ENCODE data around the gene ULBP1.

ULBP1 gene

GRCh38 chr6:149923327-149923986 is 40.3 kb upstream of the ULBP1 start:
- TF ChIP-seq EZH2 (IDR thresholded peaks at IDR 0.05; ENCODE audit: borderline replicate concordance, low read length) (no peak), CTCF (IDR thresholded peaks at IDR 0.05; ENCODE audit: low read length) (no peak)
- Histone ChIP-seq H3K9ac (ENCODE audit: low read length) (no peak overlapping the region), H3K4me2 (ENCODE audit: low read length) (peak overlapping the region; percentile 52), H3K27ac (ENCODE audit: low read depth, low read length, poor library complexity, severe bottlenecking) (no peak overlapping the region), H3K36me3 (ENCODE audit: insufficient read depth, low read length) (no peaks in the 10 kb centered on the region), H3K9me2 (ENCODE audit: low read depth, low read length) (no peaks in the 10 kb centered on the region), H3K9me3 (ENCODE audit: low read length) (no peaks in the 10 kb centered on the region), H4K20me1 (ENCODE audit: insufficient read depth, low read length) (no peaks in the 10 kb centered on the region), H3K4me3 (ENCODE audit: low read depth, low read length, poor library complexity, severe bottlenecking) (peak overlapping the region; percentile 38), H2AFZ (ENCODE audit: low read length) (no peak overlapping the region), H3K27me3 (ENCODE audit: insufficient read depth, low read length) (no peaks in the 10 kb centered on the region; the same call in 1 of the 2 replicates), H3K4me1 (ENCODE audit: insufficient read depth, low read length, severe bottlenecking) (peaks cover 6% of the 10 kb centered on the region), H3K79me2 (ENCODE audit: insufficient read depth, low read length) (no peaks in the 10 kb centered on the region), H3F3A (ENCODE audit: insufficient read depth, low read length) (no peaks in the 10 kb centered on the region)

- no peak overlapping the region for H3K9ac ChIP-seq (ENCODE audit: low read length)
- H3K79me2 ChIP-seq (ENCODE audit: insufficient read depth, low read length) = no peaks in the 10 kb centered on the region
- H3K9me3 ChIP-seq (ENCODE audit: low read length) = no peaks in the 10 kb centered on the region
- H3F3A ChIP-seq (ENCODE audit: insufficient read depth, low read length) = no peaks in the 10 kb centered on the region
- H3K27me3 ChIP-seq (ENCODE audit: insufficient read depth, low read length) = peaks cover 4% of the 10 kb centered on the region; the same call in 1 of the 2 replicates
- peaks cover 6% of the 10 kb centered on the region for H3K4me1 ChIP-seq (ENCODE audit: insufficient read depth, low read length, severe bottlenecking)
- no peak for TF ChIP-seq EZH2 (IDR thresholded peaks at IDR 0.05; ENCODE audit: borderline replicate concordance, low read length)
- TF ChIP-seq CTCF (IDR thresholded peaks at IDR 0.05; ENCODE audit: low read length) = no peak
- H3K4me3 ChIP-seq (ENCODE audit: low read depth, low read length, poor library complexity, severe bottlenecking) = no peak overlapping the region
- no peak overlapping the region for H2AFZ ChIP-seq (ENCODE audit: low read length)
- H3K4me2 ChIP-seq (ENCODE audit: low read length) = no peak overlapping the region
- H3K27ac ChIP-seq (ENCODE audit: low read depth, low read length, poor library complexity, severe bottlenecking) = no peak overlapping the region
- H3K9me2 ChIP-seq (ENCODE audit: low read depth, low read length) = no peaks in the 10 kb centered on the region
- H3K36me3 ChIP-seq (ENCODE audit: insufficient read depth, low read length) = no peaks in the 10 kb centered on the region
- H4K20me1 ChIP-seq (ENCODE audit: insufficient read depth, low read length) = no peaks in the 10 kb centered on the region
Measured at GRCh38 chr6:149924206-149924932, 39.4 kb upstream of the ULBP1 start.

- Histone ChIP-seq H3K27ac (ENCODE audit: low read depth, low read length, poor library complexity, severe bottlenecking) (no peak overlapping the region), H3K9me2 (ENCODE audit: low read depth, low read length) (no peaks in the 10 kb centered on the region), H3K36me3 (ENCODE audit: insufficient read depth, low read length) (no peaks in the 10 kb centered on the region), H3K27me3 (ENCODE audit: insufficient read depth, low read length) (peaks cover 4% of the 10 kb centered on the region; the same call in 1 of the 2 replicates), H3K9ac (ENCODE audit: low read length) (no peak overlapping the region), H3K4me1 (ENCODE audit: insufficient read depth, low read length, severe bottlenecking) (peaks cover 6% of the 10 kb centered on the region), H3K4me2 (ENCODE audit: low read length) (no peak overlapping the region), H3F3A (ENCODE audit: insufficient read depth, low read length) (no peaks in the 10 kb centered on the region), H4K20me1 (ENCODE audit: insufficient read depth, low read length) (no peaks in the 10 kb centered on the region), H3K4me3 (ENCODE audit: low read depth, low read length, poor library complexity, severe bottlenecking) (no peak overlapping the region), H2AFZ (ENCODE audit: low read length) (no peak overlapping the region), H3K9me3 (ENCODE audit: low read length) (no peaks in the 10 kb centered on the region), H3K79me2 (ENCODE audit: insufficient read depth, low read length) (no peaks in the 10 kb centered on the region)
- TF ChIP-seq CTCF (IDR thresholded peaks at IDR 0.05; ENCODE audit: low read length) (no peak), EZH2 (IDR thresholded peaks at IDR 0.05; ENCODE audit: borderline replicate concordance, low read length) (no peak)
Measured at GRCh38 chr6:149924933-149925252, 38.9 kb upstream of the ULBP1 start.

Measured in OCI-LY1 (cell line).